Measurements from ENCODE around the gene BMP6. TPM values are rescaled to one million over a fixed set of nuclear protein-coding genes. Genes with fewer than 3 reads are reported as not detected.

The BMP6 gene
- total and polyA plus RNA-seq, 2 of the 4 experiments (the other 2 are of a cell fraction), result 0.18 to 0.19 TPM

- POLR2A ChIA-PET (ENCODE audit: unreplicated experiment), result interaction anchor here (0.6 kb wide), 1 partner anchor 321 kb away, joined by 9 read pairs; no protein-coding TSS in a partner anchor
Measured at GRCh38 chr6:7727086-7727945, 1.4 kb downstream of the BMP6 start.

More at GRCh38 chr6:7727086-7727945, 1.4 kb downstream of the BMP6 start:
- no peak overlapping the region for H4K5ac ChIP-seq (ENCODE audit: low read depth, low read length)
- DNase-seq (no peak), ATAC-seq (ENCODE audit: low read depth) (peak; percentile 2; the same call in 1 of the 2 replicates)
- H3K4me1 ChIP-seq (ENCODE audit: control insufficient read depth, insufficient read depth, low read length), result peaks cover 5% of the 10 kb centered on the region
- H3K18ac ChIP-seq (ENCODE audit: low read depth, low read length), result no peak overlapping the region
- peaks cover 45% of the 10 kb centered on the region for H3K27me3 ChIP-seq (ENCODE audit: control insufficient read depth, insufficient read depth, low read length)
- H3K4me2 ChIP-seq (ENCODE audit: low read depth, low read length), result peak overlapping the region; percentile 98
- no TSS peak for BruUV-seq (replicated peaks)
- H3K4ac ChIP-seq (ENCODE audit: low read depth, low read length), result no peak overlapping the region
- peak overlapping the region; percentile 20; the same call in 1 of the 2 replicates for H3K9ac ChIP-seq (ENCODE audit: low read depth, low read length)
- H3K36me3 ChIP-seq (ENCODE audit: control insufficient read depth, insufficient read depth, low read length), result no peaks in the 10 kb centered on the region
- CTCF ChIA-PET, result no interaction called here
- H3K27ac ChIP-seq (ENCODE audit: insufficient read depth, low read length), result no peak overlapping the region; the same call in 1 of the 2 replicates
- no peak overlapping the region for H2BK5ac ChIP-seq (ENCODE audit: low read depth, low read length, poor library complexity, severe bottlenecking)
- peak overlapping the region; percentile 71 for H2AFZ ChIP-seq (replicated peaks; ENCODE audit: low read length, poor library complexity)
- H2AK5ac ChIP-seq (ENCODE audit: low read depth, low read length), result no peak overlapping the region
- no peak overlapping the region for H3K14ac ChIP-seq (replicated peaks; ENCODE audit: low read depth, low read length)
- 0 out of 2 replicates have a peak overlapping the region, but pooled peaks have one; percentile 11 for H3K23ac ChIP-seq (ENCODE audit: low read depth, low read length)
- WGBS, 2 experiments (ENCODE audit: extremely low coverage in 2 of 2, insufficient read length in 1 of 2), result 0% methylated on average over 74 of the region's 97 CpGs; no CpG with 5 or more reads in 1 of the 2 experiments
- peak overlapping the region; percentile 60 for H3K4me3 ChIP-seq (ENCODE audit: insufficient read depth, low read depth, low read length)
- TF ChIP-seq, protein P1, sequence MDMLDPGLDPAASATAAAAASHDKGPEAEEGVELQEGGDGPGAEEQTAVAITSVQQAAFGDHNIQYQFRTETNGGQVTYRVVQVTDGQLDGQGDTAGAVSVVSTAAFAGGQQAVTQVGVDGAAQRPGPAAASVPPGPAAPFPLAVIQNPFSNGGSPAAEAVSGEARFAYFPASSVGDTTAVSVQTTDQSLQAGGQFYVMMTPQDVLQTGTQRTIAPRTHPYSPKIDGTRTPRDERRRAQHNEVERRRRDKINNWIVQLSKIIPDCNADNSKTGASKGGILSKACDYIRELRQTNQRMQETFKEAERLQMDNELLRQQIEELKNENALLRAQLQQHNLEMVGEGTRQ (IDR thresholded peaks at IDR 0.05; ENCODE audit: low read depth, low read length), result no peak
- TF ChIP-seq MAZ (IDR thresholded peaks at IDR 0.05; ENCODE audit: borderline replicate concordance, low read depth, low read length) (no peak), RFX5 (IDR thresholded peaks at IDR 0.05; ENCODE audit: low read depth, low read length) (no peak), RAD21 (IDR thresholded peaks at IDR 0.05; ENCODE audit: low read length) (no peak), SMC3 (IDR thresholded peaks at IDR 0.05; ENCODE audit: low read depth, low read length) (no peak), MXI1 (IDR thresholded peaks at IDR 0.05; ENCODE audit: borderline replicate concordance, low read depth, low read length) (no peak), MAFK (IDR thresholded peaks at IDR 0.05; ENCODE audit: low read depth, low read length) (no peak), CEBPB (IDR thresholded peaks at IDR 0.05; ENCODE audit: low read depth, low read length) (no peak)
- H3K9me1 ChIP-seq (ENCODE audit: insufficient read depth, low read length), result peaks cover 4% of the 10 kb centered on the region
- H3K56ac ChIP-seq (ENCODE audit: extremely low read depth, insufficient read depth, low read length), result no peak overlapping the region
- H2BK15ac ChIP-seq (ENCODE audit: low read depth, low read length), result no peak overlapping the region
- H2AK9ac ChIP-seq (replicated peaks; ENCODE audit: low read depth, low read length, poor library complexity), result no peak overlapping the region
- intact Hi-C loops (cut with micrococcal nuclease) (no loop called here), dilution Hi-C loops (cut with HindIII; ENCODE audit: low sequenced_read_pairs, unreplicated experiment) (no loop called here), in situ Hi-C loops (cut with MboI; ENCODE audit: low sequenced_read_pairs) (loop anchor here (10.0 kb wide), 1 partner anchor 167 kb away; no protein-coding TSS in a partner anchor)
- H2BK120ac ChIP-seq (ENCODE audit: low read depth, low read length), result no peak overlapping the region
- H4K91ac ChIP-seq (ENCODE audit: insufficient read depth, low read depth, low read length), result no peak overlapping the region
- no peak overlapping the region for H2BK20ac ChIP-seq (ENCODE audit: low read depth, low read length)
- no peaks in the 10 kb centered on the region for H4K20me1 ChIP-seq (ENCODE audit: insufficient read depth, low read length)
- no peak overlapping the region for H4K8ac ChIP-seq (ENCODE audit: low read depth in 2 of 2, low read length in 2 of 2)
- no peaks in the 10 kb centered on the region for H3K79me1 ChIP-seq (ENCODE audit: low read depth in 1 of 2, low read length in 2 of 2)
- no peaks in the 10 kb centered on the region for H3K9me3 ChIP-seq (ENCODE audit: control insufficient read depth, insufficient read depth, low read length)
